SK-N-SH (cell line): Measurements from ENCODE around the gene TOM1L2. TPM values are rescaled to one million over a fixed set of nuclear protein-coding genes. Genes with fewer than 3 reads are reported as not detected.
A peak's percentile ranks its signal among the peaks of the same experiment; 100 is the strongest.

Experiments used
- CTCF ChIA-PET: fragments of 300-600, 350-600 bp; formaldehyde crosslinking; extraction: SDS; loops from one replicate; lab custom pipeline; 2021; lab: Yijun Ruan, JAX
- POLR2A ChIA-PET: fragments of 350-600 bp; sonication (Branson Sonifier 250); formaldehyde crosslinking; extraction: SDS; loops from one replicate; lab custom pipeline; 2020; ENCODE audit warnings: antibody characterized with exemption, inconsistent platforms; lab: Yijun Ruan, JAX
- DNase-seq: peaks from one replicate; pipeline ENCODE4 v3.0.0; 2012
- H2AFZ ChIP-seq: fragments of 200-600 bp; sonication (generic); 2 replicates; pipeline ENCODE4 v1.8.1; 2016; ENCODE audit warnings: antibody characterized with exemption, mild to moderate bottlenecking, low read depth
- H3F3A ChIP-seq: fragments of 200-600 bp; sonication (generic); replicated peaks from 2 replicates; pipeline ENCODE3; 2016; ENCODE audit warnings: antibody characterized with exemption, mild to moderate bottlenecking; ENCODE audit not compliant: insufficient read depth
- H3K27ac ChIP-seq, 2 experiments: fragments of 200-500 bp in 1 of 2; fragments of 200-600 bp in 1 of 2; sonication (Bioruptor generic) in 1 of 2; sonication (generic), shearing (Covaris generic) in 1 of 2; 2 replicates each; pipeline versions ENCODE4 v1.5.1 to v1.6.1; 2014 to 2016; ENCODE audit warnings: low read depth in 2 of 2, inconsistent platforms in 1 of 2, low read length in 1 of 2, mild to moderate bottlenecking in 1 of 2, mixed read lengths in 1 of 2
- H3K27me3 ChIP-seq: fragments of 200-600 bp; sonication (generic), shearing (Covaris generic); 2 replicates; pipeline ENCODE4 v1.6.1; 2016; ENCODE audit warnings: mixed run types; ENCODE audit not compliant: insufficient read depth
- H3K36me3 ChIP-seq, 2 experiments: fragments of 200-500 bp in 1 of 2; fragments of 200-600 bp in 1 of 2; sonication (Bioruptor generic) in 1 of 2; sonication (generic) in 1 of 2; replicated peaks in 1 of 2; 2 replicates each; pipeline versions ENCODE3 to v1.5.1; 2014 to 2016; ENCODE audit warnings: low read length in 1 of 2, mild to moderate bottlenecking in 1 of 2; ENCODE audit not compliant: insufficient read depth in 2 of 2, control insufficient read depth in 1 of 2
- H3K4me1 ChIP-seq, 2 experiments: fragments of 200-500 bp in 1 of 2; fragments of 200-600 bp in 1 of 2; sonication (Bioruptor generic) in 1 of 2; sonication (generic), shearing (Covaris generic) in 1 of 2; 2 replicates each; pipeline versions ENCODE4 v1.5.1 to v1.6.1; 2014 to 2016; ENCODE audit warnings: low read depth in 1 of 2, low read length in 1 of 2, mixed run types in 1 of 2; ENCODE audit not compliant: insufficient read depth in 2 of 2, control insufficient read depth in 1 of 2
- H3K4me2 ChIP-seq: fragments of 200-600 bp; sonication (generic), shearing (Covaris generic); 2 replicates; pipeline ENCODE4 v1.6.1; 2017; ENCODE audit warnings: mixed run types
- H3K4me3 ChIP-seq, 2 experiments: fragments of 200-500 bp in 1 of 2; fragments of 200-600 bp in 1 of 2; sonication (Bioruptor generic) in 1 of 2; sonication (generic), shearing (Covaris generic) in 1 of 2; 2 replicates each; pipeline versions ENCODE4 v1.5.1 to v1.8.1; 2014 to 2016; ENCODE audit warnings: low read depth in 2 of 2, inconsistent platforms in 1 of 2, low read length in 1 of 2, mild to moderate bottlenecking in 1 of 2, mixed read lengths in 1 of 2, moderate library complexity in 1 of 2
- H3K79me2 ChIP-seq: fragments of 200-600 bp; sonication (generic); 2 replicates; pipeline ENCODE4 v1.8.1; 2017; ENCODE audit warnings: mild to moderate bottlenecking; ENCODE audit not compliant: insufficient read depth
- H3K9ac ChIP-seq: fragments of 200-600 bp; sonication (generic); 2 replicates; pipeline ENCODE4 v1.6.1; 2017; ENCODE audit warnings: mixed run types
- H3K9me2 ChIP-seq: fragments of 200-600 bp; sonication (generic); 2 replicates; pipeline ENCODE4 v1.6.1; 2017; ENCODE audit warnings: mixed run types
- H3K9me3 ChIP-seq: fragments of 200-600 bp; sonication (generic); 2 replicates; pipeline ENCODE4 v1.6.1; 2017; ENCODE audit warnings: mixed run types, mild to moderate bottlenecking, moderate library complexity
- H4K20me1 ChIP-seq: fragments of 200-600 bp; sonication (generic); 2 replicates; pipeline ENCODE4 v1.6.1; 2017; ENCODE audit warnings: mild to moderate bottlenecking, mixed run types; ENCODE audit not compliant: insufficient read depth
- FOXJ3 ChIP-seq: sonication (generic); formaldehyde crosslinking; IDR thresholded peaks from 2 replicates; pipeline ENCODE4 v1.5.1; 2020; ENCODE audit warnings: mild to moderate bottlenecking, missing genetic modification reagents
- GABPA ChIP-seq: IDR thresholded peaks from 2 replicates; pipeline ENCODE4 v1.4.0; 2012; ENCODE audit warnings: low read depth, mild to moderate bottlenecking
- GATA2 ChIP-seq: sonication (generic); formaldehyde crosslinking; IDR thresholded peaks from 2 replicates; pipeline ENCODE4 v1.5.0; 2020; ENCODE audit warnings: mild to moderate bottlenecking, missing genetic modification reagents
- JUND ChIP-seq: IDR thresholded peaks from 2 replicates; pipeline ENCODE4 v1.4.0; 2012
- MAX ChIP-seq: IDR thresholded peaks from 2 replicates; pipeline ENCODE4 v1.4.0; 2012; ENCODE audit warnings: low read depth
- MEF2A ChIP-seq: IDR thresholded peaks from 2 replicates; pipeline ENCODE4 v1.4.0; 2012; ENCODE audit warnings: low read depth, borderline replicate concordance
- RAD21 ChIP-seq: IDR thresholded peaks from 2 replicates; pipeline ENCODE4 v1.6.1; 2012; ENCODE audit warnings: mild to moderate bottlenecking, low read length
- RCOR1 ChIP-seq: fragments of 150-350 bp; IDR thresholded peaks from 2 replicates; pipeline ENCODE4 v1.6.1; 2017; ENCODE audit warnings: antibody characterized with exemption, low read length
- REST ChIP-seq: IDR thresholded peaks from 2 replicates; pipeline ENCODE4 v1.6.1; 2012; ENCODE audit warnings: mild to moderate bottlenecking, low read depth, low read length, moderate library complexity
- SIN3A ChIP-seq: IDR thresholded peaks from 2 replicates; pipeline ENCODE4 v1.6.1; 2012; ENCODE audit warnings: low read depth, mild to moderate bottlenecking, low read length, moderate library complexity, borderline replicate concordance
- SMC3 ChIP-seq: IDR thresholded peaks from 2 replicates; pipeline ENCODE4 v1.6.1; 2012; ENCODE audit warnings: low read depth, low read length, improper control_type of control experiment
- TAF1 ChIP-seq: IDR thresholded peaks from 2 replicates; pipeline ENCODE4 v1.6.1; 2012; ENCODE audit warnings: low read depth, mild to moderate bottlenecking, low read length, moderate library complexity, borderline replicate concordance
- TCF12 ChIP-seq: IDR thresholded peaks from 2 replicates; pipeline ENCODE4 v1.4.0; 2012
- USF1 ChIP-seq: IDR thresholded peaks from 2 replicates; pipeline ENCODE4 v1.4.0; 2012; ENCODE audit warnings: low read depth, borderline replicate concordance
- YY1 ChIP-seq: IDR thresholded peaks from 2 replicates; pipeline ENCODE4 v1.4.0; 2012; ENCODE audit warnings: low read depth, mild to moderate bottlenecking
- ZBTB33 ChIP-seq: IDR thresholded peaks from 2 replicates; pipeline ENCODE4 v1.4.0; 2012; ENCODE audit warnings: low read depth, borderline replicate concordance
- WGBS: methylation state at CpG from one replicate; pipeline ENCODE4 v1.1.6; 2017; ENCODE audit warnings: low lambda C conversion rate; 5-methylcytosine and 5-hydroxymethylcytosine counted together
- polyA plus RNA-seq, 3 experiments: library from polyadenylated mRNA; depleted of rRNA; stranded (reverse); fragments of >200 nt; gene quantifications; 2 replicates each; pipeline ENCODE4 v1.2.3, GENCODE V29; 2012
- TF ChIP-seq, protein P1 (sequence below): fragments of 150-350 bp; IDR thresholded peaks from 2 replicates; pipeline ENCODE4 v1.6.1; 2016; ENCODE audit warnings: mild to moderate bottlenecking, low read depth, low read length
- TF ChIP-seq, protein P2 (sequence below): fragments of 200-600 bp; sonication (generic); IDR thresholded peaks from 2 replicates; pipeline ENCODE4 v1.6.1; 2017; ENCODE audit warnings: antibody characterized with exemption, mild to moderate bottlenecking, moderate library complexity

Gene TOM1L2
- polyA plus RNA-seq, 1 of the 3 experiments (the other 2 are of a cell fraction), result 85.4 TPM

DNA sequence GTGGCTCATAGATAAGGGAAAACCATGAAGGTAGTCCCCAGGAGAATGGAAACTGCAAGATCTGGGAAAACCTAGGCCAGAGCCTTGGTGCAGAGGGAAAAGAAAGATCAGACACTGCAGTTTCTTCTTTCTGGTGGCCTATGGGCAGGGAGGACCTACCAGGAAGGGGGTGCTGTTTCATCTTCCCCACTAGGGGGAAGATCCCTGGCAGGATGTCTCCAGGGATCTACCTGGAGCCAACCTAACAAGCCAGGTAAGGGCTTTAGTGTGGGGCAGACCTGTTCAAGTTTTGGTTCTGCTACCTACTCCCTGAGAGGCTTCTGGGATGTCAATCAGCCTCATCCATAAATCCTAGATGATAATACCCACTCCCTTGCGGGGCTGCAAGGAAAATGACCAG is 21.4 kb downstream of the TOM1L2 start:
- H3K4me3 ChIP-seq, result no peak overlapping the region
- TF ChIP-seq, protein P1, sequence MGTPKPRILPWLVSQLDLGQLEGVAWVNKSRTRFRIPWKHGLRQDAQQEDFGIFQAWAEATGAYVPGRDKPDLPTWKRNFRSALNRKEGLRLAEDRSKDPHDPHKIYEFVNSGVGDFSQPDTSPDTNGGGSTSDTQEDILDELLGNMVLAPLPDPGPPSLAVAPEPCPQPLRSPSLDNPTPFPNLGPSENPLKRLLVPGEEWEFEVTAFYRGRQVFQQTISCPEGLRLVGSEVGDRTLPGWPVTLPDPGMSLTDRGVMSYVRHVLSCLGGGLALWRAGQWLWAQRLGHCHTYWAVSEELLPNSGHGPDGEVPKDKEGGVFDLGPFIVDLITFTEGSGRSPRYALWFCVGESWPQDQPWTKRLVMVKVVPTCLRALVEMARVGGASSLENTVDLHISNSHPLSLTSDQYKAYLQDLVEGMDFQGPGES, result no peak
- TF ChIP-seq, protein P2, sequence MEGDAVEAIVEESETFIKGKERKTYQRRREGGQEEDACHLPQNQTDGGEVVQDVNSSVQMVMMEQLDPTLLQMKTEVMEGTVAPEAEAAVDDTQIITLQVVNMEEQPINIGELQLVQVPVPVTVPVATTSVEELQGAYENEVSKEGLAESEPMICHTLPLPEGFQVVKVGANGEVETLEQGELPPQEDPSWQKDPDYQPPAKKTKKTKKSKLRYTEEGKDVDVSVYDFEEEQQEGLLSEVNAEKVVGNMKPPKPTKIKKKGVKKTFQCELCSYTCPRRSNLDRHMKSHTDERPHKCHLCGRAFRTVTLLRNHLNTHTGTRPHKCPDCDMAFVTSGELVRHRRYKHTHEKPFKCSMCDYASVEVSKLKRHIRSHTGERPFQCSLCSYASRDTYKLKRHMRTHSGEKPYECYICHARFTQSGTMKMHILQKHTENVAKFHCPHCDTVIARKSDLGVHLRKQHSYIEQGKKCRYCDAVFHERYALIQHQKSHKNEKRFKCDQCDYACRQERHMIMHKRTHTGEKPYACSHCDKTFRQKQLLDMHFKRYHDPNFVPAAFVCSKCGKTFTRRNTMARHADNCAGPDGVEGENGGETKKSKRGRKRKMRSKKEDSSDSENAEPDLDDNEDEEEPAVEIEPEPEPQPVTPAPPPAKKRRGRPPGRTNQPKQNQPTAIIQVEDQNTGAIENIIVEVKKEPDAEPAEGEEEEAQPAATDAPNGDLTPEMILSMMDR, result peak; percentile 43
- TF ChIP-seq ZBTB33 (no peak), GATA2 (CRISPR knock-in tag) (no peak), TCF12 (no peak)
- H3K79me2 ChIP-seq, result peaks cover 91% of the 10 kb centered on the region
- no peaks in the 10 kb centered on the region for H3K27me3 ChIP-seq
- ChIA-PET POLR2A (no interaction called here), CTCF (interaction anchor here (1.0 to 1.6 kb wide), 3 partner anchors 12 to 82 kb away, joined by 3 to 4 read pairs (median 4); no protein-coding TSS in a partner anchor)
- peaks cover 0 to 11% of the 10 kb centered on the region in 2 experiments for H3K36me3 ChIP-seq
- no peak overlapping the region for H2AFZ ChIP-seq
- peaks cover 44% of the 10 kb centered on the region for H3F3A ChIP-seq
- H3K4me1 ChIP-seq, result peaks cover 23 to 47% of the 10 kb centered on the region in 2 experiments
- H3K9me2 ChIP-seq, result no peaks in the 10 kb centered on the region
- H4K20me1 ChIP-seq, result no peaks in the 10 kb centered on the region
- peak overlapping the region; percentile 81 to 88 for H3K27ac ChIP-seq
- H3K4me2 ChIP-seq, result peak overlapping the region; percentile 14; the same call in 1 of the 2 replicates
- H3K9me3 ChIP-seq, result no peaks in the 10 kb centered on the region
- DNase-seq, result no peak
- WGBS, result 100% methylated on average over 1 of the region's 1 CpG
- peak overlapping the region; percentile 50; the same call in 1 of the 2 replicates for H3K9ac ChIP-seq

- Histone ChIP-seq H4K20me1 (no peaks in the 10 kb centered on the region), H3K36me3 (peaks cover 0 to 6% of the 10 kb centered on the region in 2 experiments), H3K79me2 (peaks cover 91% of the 10 kb centered on the region), H3K4me3 (no peak overlapping the region), H3K9me2 (no peaks in the 10 kb centered on the region), H3K9ac (no peak overlapping the region), H3K4me1 (peaks cover 27 to 50% of the 10 kb centered on the region in 2 experiments), H3K9me3 (no peaks in the 10 kb centered on the region), H3K4me2 (no peak overlapping the region), H2AFZ (no peak overlapping the region), H3K27ac (peak overlapping the region in 1 of 2 experiments; percentile 88; a peak in 2 of 4 replicates), H3F3A (peaks cover 44% of the 10 kb centered on the region), H3K27me3 (no peaks in the 10 kb centered on the region)
- TF ChIP-seq GABPA, result no peak
- TF ChIP-seq TAF1, result no peak
- TF ChIP-seq SMC3, result no peak
- TF ChIP-seq JUND, result no peak
- no peak for TF ChIP-seq SIN3A
- TF ChIP-seq FOXJ3 (CRISPR knock-in tag), result no peak
- TF ChIP-seq USF1, result no peak
- no peak for TF ChIP-seq RAD21
- TF ChIP-seq REST, result no peak
- TF ChIP-seq YY1, result no peak
- TF ChIP-seq MEF2A, result no peak
- TF ChIP-seq MAX, result no peak
- no peak for TF ChIP-seq RCOR1
- ChIA-PET CTCF (no interaction called here), POLR2A (no interaction called here)
- no peak for DNase-seq
- WGBS, result 97% methylated on average over 7 of the region's 7 CpGs
Measured at GRCh38 chr17:17950347-17950746, 21.9 kb downstream of the TOM1L2 start.
